Neural crest cell (in vitro differentiated cells): ENCODE measurements around the gene MRPL43. TPM values are rescaled to one million over a fixed set of nuclear protein-coding genes. Genes with fewer than 3 reads are reported as not detected.

ENCODE experiments used
- DNase-seq: peaks from one replicate; pipeline ENCODE4 v3.0.0; 2021; ENCODE audit warnings: low read depth, mixed read lengths, low spot score
- H3K27ac Mint-ChIP-seq: one replicate; pipeline ENCODE4 v1.8.0; 2021; ENCODE audit warnings: mild to moderate bottlenecking, mixed read lengths; ENCODE audit not compliant: unreplicated experiment
- H3K27me3 Mint-ChIP-seq: 2 replicates; pipeline ENCODE4 v1.8.0; 2021; ENCODE audit warnings: low read depth, mild to moderate bottlenecking, mixed read lengths
- H3K36me3 Mint-ChIP-seq: 2 replicates; pipeline ENCODE4 v1.8.0; 2021; ENCODE audit warnings: low read depth, mild to moderate bottlenecking, mixed read lengths
- H3K4me1 Mint-ChIP-seq: 2 replicates; pipeline ENCODE4 v1.8.0; 2021; ENCODE audit warnings: mixed read lengths
- H3K4me3 Mint-ChIP-seq: one replicate; pipeline ENCODE4 v1.8.0; 2021; ENCODE audit warnings: mild to moderate bottlenecking, mixed read lengths
- H3K9me3 Mint-ChIP-seq: 2 replicates; pipeline ENCODE4 v1.8.0; 2021; ENCODE audit warnings: mixed read lengths
- total RNA-seq: library from RNA; stranded (reverse); gene quantifications from 2 replicates; pipeline ENCODE4 v1.2.1, GENCODE V29; 2021
- TF ChIP-seq, protein P1 (sequence below): fragments of 200-600 bp; sonication (generic); conservative IDR thresholded peaks from 2 replicates; pipeline ENCODE4 v1.5.0; 2021; ENCODE audit warnings: antibody characterized with exemption, mild to moderate bottlenecking

Gene MRPL43
- total RNA-seq, 1 donor from 2014 or later, result 64.0 TPM

DNA sequence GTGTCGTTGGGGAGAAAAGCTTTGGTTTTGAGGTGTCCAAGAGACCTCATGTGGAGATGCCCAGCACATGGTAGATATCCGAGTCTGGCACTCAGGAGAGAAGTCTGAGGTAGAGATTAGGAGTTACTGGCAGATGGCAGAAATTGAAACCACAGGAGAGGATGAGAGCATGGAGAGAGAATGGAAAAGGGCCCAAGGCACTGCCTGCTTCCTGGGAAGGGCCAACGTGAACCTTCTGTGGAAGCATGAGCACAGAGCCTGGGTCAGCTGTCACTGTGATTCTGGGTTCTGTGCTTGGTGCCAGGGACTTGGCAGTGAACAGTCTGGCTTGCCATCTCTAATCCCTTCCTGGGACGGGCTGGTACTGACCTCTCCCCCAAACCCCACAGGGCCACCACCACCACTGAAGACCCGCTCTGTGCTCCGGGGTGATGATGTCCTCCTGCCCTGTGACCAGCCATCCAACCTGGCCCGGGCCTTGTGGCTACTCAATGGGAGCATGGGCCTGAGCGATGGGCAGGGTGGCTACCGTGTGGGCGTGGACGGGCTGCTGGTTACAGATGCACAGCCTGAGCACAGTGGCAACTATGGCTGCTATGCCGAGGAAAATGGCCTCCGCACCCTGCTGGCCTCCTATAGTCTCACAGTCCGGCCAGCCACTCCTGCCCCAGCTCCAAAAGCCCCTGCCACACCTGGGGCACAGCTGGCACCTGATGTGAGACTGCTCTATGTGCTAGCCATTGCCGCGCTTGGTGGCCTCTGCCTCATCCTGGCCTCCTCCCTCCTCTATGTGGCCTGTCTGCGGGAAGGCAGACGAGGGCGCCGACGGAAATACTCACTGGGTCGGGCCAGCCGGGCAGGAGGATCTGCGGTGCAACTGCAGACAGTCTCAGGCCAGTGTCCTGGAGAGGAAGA, 4.1 kb downstream of the MRPL43 start:
- Mint-ChIP-seq H3K4me3 (peak overlapping the region; percentile 28), H3K27ac (no peak overlapping the region), H3K4me1 (peaks cover 21% of the 10 kb centered on the region), H3K9me3 (no peaks in the 10 kb centered on the region), H3K36me3 (peaks cover 2% of the 10 kb centered on the region), H3K27me3 (no peaks in the 10 kb centered on the region)
- no peak for DNase-seq
- TF ChIP-seq, protein P1, sequence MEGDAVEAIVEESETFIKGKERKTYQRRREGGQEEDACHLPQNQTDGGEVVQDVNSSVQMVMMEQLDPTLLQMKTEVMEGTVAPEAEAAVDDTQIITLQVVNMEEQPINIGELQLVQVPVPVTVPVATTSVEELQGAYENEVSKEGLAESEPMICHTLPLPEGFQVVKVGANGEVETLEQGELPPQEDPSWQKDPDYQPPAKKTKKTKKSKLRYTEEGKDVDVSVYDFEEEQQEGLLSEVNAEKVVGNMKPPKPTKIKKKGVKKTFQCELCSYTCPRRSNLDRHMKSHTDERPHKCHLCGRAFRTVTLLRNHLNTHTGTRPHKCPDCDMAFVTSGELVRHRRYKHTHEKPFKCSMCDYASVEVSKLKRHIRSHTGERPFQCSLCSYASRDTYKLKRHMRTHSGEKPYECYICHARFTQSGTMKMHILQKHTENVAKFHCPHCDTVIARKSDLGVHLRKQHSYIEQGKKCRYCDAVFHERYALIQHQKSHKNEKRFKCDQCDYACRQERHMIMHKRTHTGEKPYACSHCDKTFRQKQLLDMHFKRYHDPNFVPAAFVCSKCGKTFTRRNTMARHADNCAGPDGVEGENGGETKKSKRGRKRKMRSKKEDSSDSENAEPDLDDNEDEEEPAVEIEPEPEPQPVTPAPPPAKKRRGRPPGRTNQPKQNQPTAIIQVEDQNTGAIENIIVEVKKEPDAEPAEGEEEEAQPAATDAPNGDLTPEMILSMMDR, result no peak

DNA sequence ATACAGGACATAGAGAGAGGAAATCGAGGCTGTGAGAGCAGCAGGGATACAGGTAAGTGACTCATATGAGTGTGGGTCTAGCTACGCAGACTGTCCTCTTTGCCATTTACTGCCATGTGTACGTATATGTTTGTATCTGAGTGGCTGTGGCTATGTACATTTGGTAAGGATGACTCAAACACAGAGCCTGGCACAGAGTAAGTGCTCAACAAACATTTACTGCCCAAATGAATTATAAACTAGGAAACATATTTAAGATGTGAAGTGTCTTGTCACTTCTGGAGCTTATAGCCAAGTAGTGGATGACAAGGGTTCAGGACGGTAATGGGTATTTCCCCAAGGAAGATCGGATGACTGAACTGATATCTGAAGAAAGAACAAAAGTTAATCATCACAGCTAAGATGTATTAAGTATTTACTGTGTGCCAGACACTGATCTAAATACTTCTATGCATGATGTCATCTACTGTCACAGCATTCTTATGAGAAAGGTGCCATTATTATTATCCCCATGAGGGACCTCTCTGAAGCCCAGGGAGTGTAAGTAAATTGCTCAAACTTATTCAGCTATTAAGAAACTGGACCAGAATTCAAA, 6.0 kb downstream of the MRPL43 start:
- DNase-seq, result no peak
- H3K4me1 Mint-ChIP-seq, result peaks cover 8% of the 10 kb centered on the region

DNA sequence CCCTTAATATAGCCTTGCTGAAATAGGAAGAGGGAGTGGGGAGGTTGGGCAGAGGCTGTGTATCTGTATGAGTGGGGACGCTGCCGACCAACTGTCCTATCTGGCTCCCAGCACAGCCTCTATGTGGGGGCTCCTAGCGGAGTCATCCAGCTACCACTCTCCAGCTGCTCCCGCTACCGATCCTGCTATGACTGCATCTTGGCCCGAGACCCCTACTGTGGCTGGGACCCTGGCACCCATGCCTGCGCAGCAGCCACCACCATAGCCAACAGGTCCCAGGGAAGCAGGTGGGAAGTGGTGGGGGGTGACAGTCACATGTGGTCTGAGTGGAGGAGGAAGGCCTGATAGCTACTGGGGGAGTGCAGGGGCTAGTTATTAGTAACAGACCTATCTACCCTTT, 6.6 kb downstream of the MRPL43 start:
- H3K27ac Mint-ChIP-seq, result no peak overlapping the region
- peaks cover 2% of the 10 kb centered on the region for H3K36me3 Mint-ChIP-seq
- H3K4me3 Mint-ChIP-seq, result peak overlapping the region; percentile 23
- no peak for DNase-seq
- no peaks in the 10 kb centered on the region for H3K9me3 Mint-ChIP-seq
- no peaks in the 10 kb centered on the region for H3K27me3 Mint-ChIP-seq
- TF ChIP-seq, protein P1, result no peak
- H3K4me1 Mint-ChIP-seq, result peaks cover 2% of the 10 kb centered on the region

More for the DNA sequence above, 6.0 kb downstream of the MRPL43 start:
- Mint-ChIP-seq H3K36me3 (peaks cover 2% of the 10 kb centered on the region), H3K27ac (no peak overlapping the region), H3K4me3 (peak overlapping the region; percentile 23), H3K27me3 (no peaks in the 10 kb centered on the region), H3K9me3 (no peaks in the 10 kb centered on the region)
- TF ChIP-seq, protein P1, result no peak

DNA sequence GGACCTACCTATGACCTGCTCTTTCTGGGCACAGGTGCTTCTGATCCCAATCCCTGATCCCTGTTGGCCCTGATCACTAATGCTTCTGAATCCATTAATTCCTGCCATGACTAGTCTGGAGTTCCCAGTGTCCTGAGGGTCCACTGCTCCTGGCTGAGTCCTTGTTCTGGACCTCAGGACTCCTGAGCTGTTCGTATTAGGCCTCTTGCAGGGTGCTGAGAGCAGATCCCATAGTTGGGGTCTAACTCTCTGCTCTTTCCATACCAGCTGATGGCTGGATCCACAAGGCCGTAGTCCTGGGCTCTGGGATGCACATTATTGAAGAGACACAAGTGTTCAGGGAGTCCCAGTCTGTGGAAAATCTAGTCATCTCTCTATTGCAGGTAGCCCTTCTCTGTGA, 7.0 kb downstream of the MRPL43 start:
- TF ChIP-seq, protein P1, result no peak

DNA sequence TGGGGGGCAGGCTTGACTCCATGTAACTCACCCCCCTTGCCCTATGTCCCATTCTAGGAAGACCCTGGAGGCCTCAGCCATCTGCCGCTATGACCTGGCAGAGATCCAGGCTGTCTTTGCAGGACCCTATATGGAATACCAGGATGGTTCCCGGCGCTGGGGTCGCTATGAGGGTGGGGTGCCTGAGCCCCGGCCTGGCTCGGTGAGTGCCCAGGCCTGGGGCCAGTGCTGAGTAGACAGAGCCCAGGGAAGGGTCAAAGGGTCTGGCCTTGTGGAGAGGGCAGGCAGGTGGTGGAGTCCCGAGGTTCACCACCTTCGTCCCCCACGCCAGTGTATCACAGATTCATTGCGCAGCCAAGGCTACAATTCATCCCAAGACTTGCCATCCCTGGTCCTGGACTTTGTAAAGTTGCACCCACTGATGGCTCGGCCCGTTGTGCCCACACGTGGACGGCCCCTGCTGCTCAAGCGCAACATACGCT, 7.5 kb downstream of the MRPL43 start:
- no peak overlapping the region for H3K4me3 Mint-ChIP-seq
- H3K36me3 Mint-ChIP-seq, result peaks cover 2% of the 10 kb centered on the region
- H3K27me3 Mint-ChIP-seq, result no peaks in the 10 kb centered on the region
- H3K4me1 Mint-ChIP-seq, result no peaks in the 10 kb centered on the region
- no peak for DNase-seq
- H3K27ac Mint-ChIP-seq, result no peak overlapping the region
- TF ChIP-seq, protein P1, result no peak
- no peaks in the 10 kb centered on the region for H3K9me3 Mint-ChIP-seq

More for the DNA sequence above, 7.0 kb downstream of the MRPL43 start:
- Mint-ChIP-seq H3K9me3 (no peaks in the 10 kb centered on the region), H3K36me3 (peaks cover 2% of the 10 kb centered on the region), H3K27me3 (no peaks in the 10 kb centered on the region), H3K4me3 (no peak overlapping the region), H3K4me1 (no peaks in the 10 kb centered on the region), H3K27ac (no peak overlapping the region)
- DNase-seq, result no peak
